H9 (cell line): ENCODE data around the gene SCT. TPM values are rescaled to one million over a fixed set of nuclear protein-coding genes. Genes with fewer than 3 reads are reported as not detected.

Source experiments
- DNase-seq: peaks from one replicate; pipeline ENCODE4 v3.0.0-alpha.2; 2017
- H2AFZ ChIP-seq: one replicate; pipeline ENCODE4 v1.6.1; 2013; ENCODE audit warnings: mild to moderate bottlenecking, low read length, control low read depth, moderate library complexity
- H2AK5ac ChIP-seq: 2 replicates; pipeline ENCODE4 v1.6.1; 2013; ENCODE audit warnings: low read length, control low read depth, mixed read lengths; ENCODE audit not compliant: insufficient read length
- H2BK120ac ChIP-seq: one replicate; pipeline ENCODE4 v1.6.1; 2013; ENCODE audit warnings: low read depth, mild to moderate bottlenecking, low read length, control low read depth, inconsistent platforms; ENCODE audit not compliant: poor library complexity, severe bottlenecking
- H2BK12ac ChIP-seq: 2 replicates; pipeline ENCODE4 v1.6.1; 2013; ENCODE audit warnings: low read length, control low read depth, mixed read lengths, low read depth; ENCODE audit not compliant: insufficient read length
- H2BK15ac ChIP-seq: 2 replicates; pipeline ENCODE4 v1.6.1; 2013; ENCODE audit warnings: low read depth, low read length, control low read depth
- H2BK20ac ChIP-seq: one replicate; pipeline ENCODE4 v1.6.1; 2013; ENCODE audit warnings: low read depth, mild to moderate bottlenecking, low read length, control low read depth, inconsistent platforms; ENCODE audit not compliant: poor library complexity, severe bottlenecking
- H2BK5ac ChIP-seq: 2 replicates; pipeline ENCODE4 v1.6.1; 2013; ENCODE audit warnings: low read length, control low read depth, mixed read lengths; ENCODE audit not compliant: insufficient read length
- H3K14ac ChIP-seq: 2 replicates; pipeline ENCODE4 v1.6.1; 2013; ENCODE audit warnings: low read length, control low read depth; ENCODE audit not compliant: insufficient read depth
- H3K18ac ChIP-seq: 2 replicates; pipeline ENCODE4 v1.6.1; 2013; ENCODE audit warnings: low read depth, mild to moderate bottlenecking, mixed read lengths, low read length, control low read depth; ENCODE audit not compliant: insufficient read length
- H3K23ac ChIP-seq: 2 replicates; pipeline ENCODE4 v1.6.1; 2013; ENCODE audit warnings: low read length, control low read depth, mixed read lengths, low read depth; ENCODE audit not compliant: insufficient read length
- H3K23me2 ChIP-seq: 2 replicates; pipeline ENCODE4 v1.6.1; 2013; ENCODE audit warnings: low read depth, mild to moderate bottlenecking, mixed read lengths, low read length, control low read depth; ENCODE audit not compliant: insufficient read length, poor library complexity, severe bottlenecking
- H3K27ac ChIP-seq: 2 replicates; pipeline ENCODE4 v1.5.1; 2013; ENCODE audit warnings: low read length, control low read depth, mixed read lengths, low read depth; ENCODE audit not compliant: insufficient read length
- H3K27me3 ChIP-seq: 2 replicates; pipeline ENCODE4 v1.6.1; 2013; ENCODE audit warnings: low read length, control low read depth, inconsistent platforms; ENCODE audit not compliant: insufficient read depth
- H3K4ac ChIP-seq: 2 replicates; pipeline ENCODE4 v1.6.1; 2013; ENCODE audit warnings: low read depth, mild to moderate bottlenecking, control low read depth, inconsistent platforms, low read length, moderate library complexity
- H3K4me1 ChIP-seq: 2 replicates; pipeline ENCODE4 v1.6.1; 2013; ENCODE audit warnings: low read length, control low read depth, inconsistent platforms; ENCODE audit not compliant: insufficient read depth
- H3K4me2 ChIP-seq: 2 replicates; pipeline ENCODE4 v1.6.1; 2013; ENCODE audit warnings: low read length, control low read depth, mixed read lengths; ENCODE audit not compliant: insufficient read length, insufficient read depth
- H3K56ac ChIP-seq: 2 replicates; pipeline ENCODE4 v1.6.1; 2013; ENCODE audit warnings: low read depth, mild to moderate bottlenecking, mixed read lengths, low read length, control low read depth; ENCODE audit not compliant: insufficient read length
- H3K79me1 ChIP-seq: 2 replicates; pipeline ENCODE4 v1.6.1; 2013; ENCODE audit warnings: low read depth, mild to moderate bottlenecking, moderate library complexity, low read length, control low read depth, inconsistent platforms; ENCODE audit not compliant: insufficient read depth, poor library complexity, severe bottlenecking
- H3K79me2 ChIP-seq: 2 replicates; pipeline ENCODE4 v1.6.1; 2013; ENCODE audit warnings: low read length, control low read depth, inconsistent platforms; ENCODE audit not compliant: insufficient read depth
- H3K9ac ChIP-seq: 2 replicates; pipeline ENCODE4 v1.6.1; 2013; ENCODE audit warnings: low read length, control low read depth, mixed read lengths; ENCODE audit not compliant: insufficient read length; ENCODE audit errors: extremely low read depth
- H3K9me3 ChIP-seq: one replicate; pipeline ENCODE4 v1.6.1; 2013; ENCODE audit warnings: low read depth, low read length, inconsistent platforms; ENCODE audit not compliant: control insufficient read depth
- H3T11ph ChIP-seq: one replicate; pipeline ENCODE4 v1.6.1; 2013; ENCODE audit warnings: mild to moderate bottlenecking, low read length, control low read depth, inconsistent platforms
- H4K20me1 ChIP-seq: one replicate; pipeline ENCODE4 v1.6.1; 2013; ENCODE audit not compliant: control insufficient read depth, insufficient read length, insufficient read depth
- H4K5ac ChIP-seq: 2 replicates; pipeline ENCODE4 v1.6.1; 2013; ENCODE audit warnings: low read depth, mild to moderate bottlenecking, mixed read lengths, low read length, control low read depth; ENCODE audit not compliant: insufficient read length
- H4K8ac ChIP-seq: replicated peaks from 2 replicates; pipeline ENCODE4 v1.6.1; 2013; ENCODE audit warnings: low read length, control low read depth, mixed read lengths, low read depth; ENCODE audit not compliant: insufficient read length
- H4K91ac ChIP-seq: 2 replicates; pipeline ENCODE4 v1.6.1; 2013; ENCODE audit warnings: low read depth, mild to moderate bottlenecking, moderate library complexity, mixed read lengths, low read length, control low read depth; ENCODE audit not compliant: insufficient read length
- H3K27ac Mint-ChIP-seq, 3 experiments: 2 replicates in 2 of 3; 3 replicates in 1 of 3; pipeline ENCODE4 v1.8.0; 2020 to 2021; ENCODE audit warnings: mixed read lengths in 3 of 3, mild to moderate bottlenecking in 1 of 3, moderate library complexity in 1 of 3
- H3K27me3 Mint-ChIP-seq: 2 replicates; pipeline ENCODE4 v1.8.0; 2021; ENCODE audit warnings: low read depth, mild to moderate bottlenecking, moderate library complexity, mixed read lengths
- H3K36me3 Mint-ChIP-seq, 3 experiments: 2 replicates in 2 of 3; 3 replicates in 1 of 3; pipeline ENCODE4 v1.8.0; 2020 to 2021; ENCODE audit warnings: low read depth in 3 of 3, mixed read lengths in 3 of 3; ENCODE audit not compliant: insufficient read depth in 1 of 3
- H3K4me1 Mint-ChIP-seq, 2 experiments: 2 replicates each; pipeline ENCODE4 v1.8.0; 2020; ENCODE audit warnings: mixed read lengths in 2 of 2
- H3K4me3 Mint-ChIP-seq, 2 experiments: 2 replicates in 1 of 2; 3 replicates in 1 of 2; pipeline ENCODE4 v1.8.0; 2020 to 2021; ENCODE audit warnings: mild to moderate bottlenecking in 2 of 2, mixed read lengths in 2 of 2, moderate library complexity in 1 of 2
- H3K9me3 Mint-ChIP-seq, 2 experiments: 2 replicates in 1 of 2; 3 replicates in 1 of 2; pipeline ENCODE4 v1.8.0; 2020; ENCODE audit warnings: mild to moderate bottlenecking in 2 of 2, mixed read lengths in 2 of 2, moderate library complexity in 1 of 2
- WGBS: extraction: QIAGEN DNeasy Blood & Tissue Kit; methylation state at CpG from one replicate; pipeline ENCODE4 v1.1.7; 2013; ENCODE audit warnings: missing lambda C conversion rate, low lambda C conversion rate, mixed read lengths; ENCODE audit not compliant: insufficient read length; ENCODE audit errors: extremely low coverage; 5-methylcytosine and 5-hydroxymethylcytosine counted together
- total RNA-seq: library from RNA; stranded (reverse); gene quantifications from 2 replicates; pipeline ENCODE4 v1.2.1, GENCODE V29; 2021
- TF ChIP-seq, protein P1 (sequence below): fragments of 200-600 bp; sonication (generic); conservative IDR thresholded peaks from 3 replicates; pipeline ENCODE4 v1.8.0; 2021; ENCODE audit warnings: antibody characterized with exemption, mild to moderate bottlenecking

SCT gene
- total RNA-seq, 1 experiment from 2014 or later = 1.8 TPM

DNA sequence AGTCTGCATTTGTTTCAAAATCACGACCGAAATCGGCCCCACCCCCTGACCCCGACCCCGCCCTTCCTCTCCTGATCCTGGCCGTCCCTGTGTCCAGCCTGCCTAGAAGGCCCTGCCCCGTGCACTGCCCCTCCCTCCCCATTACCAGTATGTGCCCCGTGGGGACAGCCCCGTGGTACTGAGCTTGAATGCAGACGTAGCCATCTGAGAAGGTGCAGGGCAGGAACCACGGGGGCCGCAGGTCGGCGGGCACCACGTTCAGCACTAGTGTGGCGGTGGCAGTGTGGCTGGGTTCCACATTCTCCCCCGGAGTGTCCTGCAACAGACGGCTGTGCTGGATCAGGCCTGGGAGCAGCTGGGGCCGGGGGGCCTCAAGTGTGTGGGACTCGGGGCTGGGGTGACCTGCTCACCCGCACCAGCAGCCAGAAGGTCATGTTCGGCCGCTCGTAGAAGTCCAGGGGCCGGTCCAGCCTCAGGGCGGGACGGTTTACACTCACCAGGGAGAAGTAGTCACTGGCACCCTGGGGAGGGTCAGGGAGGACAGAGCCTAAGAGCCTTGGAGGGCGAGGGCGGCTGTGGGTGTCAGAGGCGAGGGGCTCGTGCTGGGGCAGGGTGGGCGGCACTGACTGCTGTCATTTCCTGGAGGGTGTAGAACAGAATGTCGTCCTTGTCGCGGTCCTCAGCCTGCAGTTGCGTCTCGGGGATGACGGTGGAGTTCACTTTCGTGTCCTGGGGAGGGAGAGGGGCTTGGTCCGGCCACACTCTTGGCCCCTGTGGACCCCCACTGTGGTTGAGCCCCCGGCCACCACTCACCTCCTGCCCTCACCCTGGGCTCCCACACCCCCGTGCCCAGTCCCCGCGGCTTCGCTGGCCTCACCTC is 5.8 kb downstream of the SCT start:
- no peak overlapping the region for H2BK5ac ChIP-seq
- WGBS = no CpG with 5 or more reads among the region's 45 CpGs
- TF ChIP-seq, protein P1, sequence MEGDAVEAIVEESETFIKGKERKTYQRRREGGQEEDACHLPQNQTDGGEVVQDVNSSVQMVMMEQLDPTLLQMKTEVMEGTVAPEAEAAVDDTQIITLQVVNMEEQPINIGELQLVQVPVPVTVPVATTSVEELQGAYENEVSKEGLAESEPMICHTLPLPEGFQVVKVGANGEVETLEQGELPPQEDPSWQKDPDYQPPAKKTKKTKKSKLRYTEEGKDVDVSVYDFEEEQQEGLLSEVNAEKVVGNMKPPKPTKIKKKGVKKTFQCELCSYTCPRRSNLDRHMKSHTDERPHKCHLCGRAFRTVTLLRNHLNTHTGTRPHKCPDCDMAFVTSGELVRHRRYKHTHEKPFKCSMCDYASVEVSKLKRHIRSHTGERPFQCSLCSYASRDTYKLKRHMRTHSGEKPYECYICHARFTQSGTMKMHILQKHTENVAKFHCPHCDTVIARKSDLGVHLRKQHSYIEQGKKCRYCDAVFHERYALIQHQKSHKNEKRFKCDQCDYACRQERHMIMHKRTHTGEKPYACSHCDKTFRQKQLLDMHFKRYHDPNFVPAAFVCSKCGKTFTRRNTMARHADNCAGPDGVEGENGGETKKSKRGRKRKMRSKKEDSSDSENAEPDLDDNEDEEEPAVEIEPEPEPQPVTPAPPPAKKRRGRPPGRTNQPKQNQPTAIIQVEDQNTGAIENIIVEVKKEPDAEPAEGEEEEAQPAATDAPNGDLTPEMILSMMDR = no peak
- no peak overlapping the region for H2BK120ac ChIP-seq
- H3K9me3 ChIP-seq = no peaks in the 10 kb centered on the region
- H3K23me2 ChIP-seq = no peaks in the 10 kb centered on the region
- no peak overlapping the region for H3K23ac ChIP-seq
- no peak overlapping the region for H2AFZ ChIP-seq
- no peaks in the 10 kb centered on the region for H3K79me1 ChIP-seq
- H4K20me1 ChIP-seq = no peaks in the 10 kb centered on the region
- no peak overlapping the region for H3K4me2 ChIP-seq
- no peak overlapping the region for H2BK20ac ChIP-seq
- H3K27me3 Mint-ChIP-seq = peaks cover 6% of the 10 kb centered on the region
- H3K9me3 Mint-ChIP-seq = no peaks in the 10 kb centered on the region
- H3K4me1 Mint-ChIP-seq = 0 out of 4 replicates have a peak, but pooled peaks cover 0 to 4% of the 10 kb centered on the region in 2 experiments
- no peak overlapping the region for H4K91ac ChIP-seq
- no peak overlapping the region for H3K27ac ChIP-seq
- no peaks in the 10 kb centered on the region for H3K79me2 ChIP-seq
- H3K4me1 ChIP-seq = no peaks in the 10 kb centered on the region
- no peaks in the 10 kb centered on the region for H3K27me3 ChIP-seq
- DNase-seq = no peak
- no peak overlapping the region for H2BK15ac ChIP-seq
- no peak overlapping the region for H4K8ac ChIP-seq
- H3K14ac ChIP-seq = no peak overlapping the region
- peaks cover 0 to 3% (median 0%) of the 10 kb centered on the region in 3 experiments; a peak in 1 of 7 replicates for H3K36me3 Mint-ChIP-seq
- no peak overlapping the region for H3K4me3 Mint-ChIP-seq
- no peak overlapping the region for H2AK5ac ChIP-seq
- no peak overlapping the region for H3T11ph ChIP-seq
- no peak overlapping the region for H3K4ac ChIP-seq
- H2BK12ac ChIP-seq = no peak overlapping the region
- no peak overlapping the region for H4K5ac ChIP-seq
- no peak overlapping the region for H3K9ac ChIP-seq
- H3K18ac ChIP-seq = no peak overlapping the region
- no peak overlapping the region for H3K27ac Mint-ChIP-seq
- H3K56ac ChIP-seq = no peak overlapping the region
